HepG2 (cell line): ENCODE data around the gene EIF3A. TPM values are rescaled to one million over a fixed set of nuclear protein-coding genes. Genes with fewer than 3 reads are reported as not detected.

Experiments used
- ATAC-seq: fragments of 200-7000 bp; cut with Tn5 transposase; 3 replicates; pipeline ENCODE4 v1.9.1; 2020; ENCODE audit warnings: mild to moderate bottlenecking, moderate library complexity
- BruUV-seq: library from RNA; stranded (reverse); fragments of 400-500 nt; replicated peaks from 2 replicates; lab custom pipeline; 2021; lab: Mats Ljungman, UMichigan
- CTCF ChIA-PET: fragments of 300-600 bp; formaldehyde crosslinking; extraction: SDS; loops from one replicate; lab custom pipeline; 2021; ENCODE audit warnings: low total read pairs, inconsistent platforms, low intra/inter-chr PET ratio; lab: Yijun Ruan, JAX
- POLR2A ChIA-PET: fragments of 350-600 bp; sonication (Branson Sonifier 250); formaldehyde crosslinking; loops from one replicate; lab custom pipeline; 2020; ENCODE audit warnings: antibody characterized with exemption, inconsistent platforms; lab: Yijun Ruan, JAX
- DNase-seq: peaks from one replicate; pipeline ENCODE4 v3.0.0-alpha.2; 2015; ENCODE audit warnings: low spot score
- FAIRE-seq: peaks from 3 replicates; lab custom pipeline; 2011; peaks lifted over from hg19 to GRCh38; lab: Jason Lieb, UNC
- H2AFZ ChIP-seq: one replicate; pipeline ENCODE4 v1.6.1; 2011; ENCODE audit warnings: low read length, inconsistent platforms
- H3K27ac ChIP-seq: fragments of 300-600 bp; 3 replicates; pipeline ENCODE4 v1.8.0; 2011; ENCODE audit warnings: mixed run types, mild to moderate bottlenecking, mixed read lengths, low read length, inconsistent platforms; ENCODE audit not compliant: insufficient read depth; ENCODE audit errors: extremely low read length
- H3K27me3 ChIP-seq, 2 experiments: fragments of 200-600 bp in 1 of 2; 2 replicates in 1 of 2; 3 replicates in 1 of 2; pipeline versions ENCODE4 v1.6.0 to v1.8.0; 2011; ENCODE audit warnings: low read length in 2 of 2, mild to moderate bottlenecking in 2 of 2, moderate library complexity in 2 of 2, inconsistent platforms in 1 of 2; ENCODE audit not compliant: insufficient read depth in 2 of 2, control insufficient read depth in 1 of 2
- H3K36me3 ChIP-seq, 2 experiments: fragments of 200-600 bp in 1 of 2; replicated peaks in 1 of 2; 2 replicates in 1 of 2; 3 replicates in 1 of 2; pipeline versions ENCODE4 v1.5.1 to v1.8.0; 2011; ENCODE audit warnings: low read length in 2 of 2, inconsistent platforms in 1 of 2; ENCODE audit not compliant: insufficient read depth in 2 of 2, control insufficient read depth in 1 of 2
- H3K4me1 ChIP-seq: 2 replicates; pipeline ENCODE4 v1.5.1; 2012; ENCODE audit warnings: low read length, inconsistent platforms; ENCODE audit not compliant: insufficient read depth
- H3K4me2 ChIP-seq: 2 replicates; pipeline ENCODE4 v1.6.0; 2011; ENCODE audit warnings: low read depth, low read length, inconsistent platforms
- H3K4me3 ChIP-seq, 3 experiments: fragments of 200-600 bp in 1 of 3; sonication (generic), shearing (Covaris generic) in 1 of 3; replicated peaks in 1 of 3; 2 replicates each; pipeline ENCODE4 v1.5.1; 2011 to 2016; ENCODE audit warnings: low read length in 3 of 3, inconsistent platforms in 2 of 3, low read depth in 2 of 3, mild to moderate bottlenecking in 2 of 3, control low read depth in 1 of 3, mixed read lengths in 1 of 3; ENCODE audit not compliant: insufficient read depth in 1 of 3
- H3K79me2 ChIP-seq: one replicate; pipeline ENCODE4 v1.6.1; 2011; ENCODE audit warnings: low read length, inconsistent platforms; ENCODE audit not compliant: insufficient read depth
- H3K9ac ChIP-seq: 2 replicates; pipeline ENCODE4 v1.6.0; 2011; ENCODE audit warnings: mild to moderate bottlenecking, low read depth, low read length, inconsistent platforms; ENCODE audit not compliant: insufficient read depth
- H3K9me3 ChIP-seq: 2 replicates; pipeline ENCODE4 v1.5.1; 2012; ENCODE audit warnings: mild to moderate bottlenecking, low read length
- H4K20me1 ChIP-seq: 2 replicates; pipeline ENCODE4 v1.6.0; 2011; ENCODE audit warnings: inconsistent platforms, mild to moderate bottlenecking, low read length, moderate library complexity; ENCODE audit not compliant: insufficient read depth
- CTCF ChIP-seq: sonication (generic); formaldehyde crosslinking; IDR thresholded peaks from 2 replicates; pipeline ENCODE4 v1.5.0; 2020; ENCODE audit warnings: mild to moderate bottlenecking, missing genetic modification reagents, moderate library complexity
- FOXA1 ChIP-seq, 2 experiments: fragments of 450-650 bp in 1 of 2; sonication (generic) in 1 of 2; formaldehyde crosslinking in 1 of 2; IDR thresholded peaks; 2 replicates each; pipeline versions ENCODE4 v1.4.0 to v1.6.1; 2016 to 2020; ENCODE audit warnings: missing genetic modification reagents in 1 of 2
- FUBP1 ChIP-seq: sonication (generic); formaldehyde crosslinking; IDR thresholded peaks from 2 replicates; pipeline ENCODE4 v1.5.1; 2020; ENCODE audit warnings: missing genetic modification reagents, mild to moderate bottlenecking, borderline replicate concordance
- HNRNPL ChIP-seq: fragments of 200-400 bp; formaldehyde crosslinking; IDR thresholded peaks from 2 replicates; pipeline ENCODE4 v1.6.1; 2017; ENCODE audit warnings: mild to moderate bottlenecking, low read depth, low read length
- NR2F2 ChIP-seq: IDR thresholded peaks from 2 replicates; pipeline ENCODE4 v1.6.1; 2012; ENCODE audit warnings: low read depth, inconsistent platforms, borderline replicate concordance
- RBAK ChIP-seq: sonication (generic); formaldehyde crosslinking; IDR thresholded peaks from 2 replicates; pipeline ENCODE4 v1.5.1; 2020; ENCODE audit warnings: mild to moderate bottlenecking, missing genetic modification reagents
- ZKSCAN1 ChIP-seq: fragments of 150-350 bp; IDR thresholded peaks from 2 replicates; pipeline ENCODE4 v1.6.1; 2014; ENCODE audit warnings: low read length
- ZNF326 ChIP-seq: sonication (generic); formaldehyde crosslinking; IDR thresholded peaks from 2 replicates; pipeline ENCODE4 v1.4.0; 2020; ENCODE audit warnings: missing genetic modification reagents, borderline replicate concordance
- ZNF749 ChIP-seq: sonication (generic); formaldehyde crosslinking; IDR thresholded peaks from 2 replicates; pipeline ENCODE4 v1.8.0; 2022; ENCODE audit warnings: mild to moderate bottlenecking, missing genetic modification reagents, moderate library complexity, borderline replicate concordance
- WGBS: methylation state at CpG from one replicate; pipeline ENCODE4 v1.1.6; 2017; ENCODE audit warnings: low lambda C conversion rate; 5-methylcytosine and 5-hydroxymethylcytosine counted together
- in situ Hi-C: cut with HindIII; loops from 2 replicates; pipeline ENCODE4 v1.10.0; 2017; ENCODE audit warnings: low pct_unique_long_range_greater_than_20kb; ENCODE audit not compliant: extremely low pct_ligation_motif_present
- intact Hi-C: fragments of 100-400 bp; cut with micrococcal nuclease; formaldehyde crosslinking; loops from one replicate; pipeline ENCODE4 v1.10.0; 2022; ENCODE audit not compliant: unreplicated experiment
- polyA plus RNA-seq, 8 experiments: library from polyadenylated mRNA; depleted of rRNA in 3 of 8; stranded (reverse) in 7 of 8; unstranded in 1 of 8; fragments of >200 nt; fragmentation: Illumina TruSeq in 4 of 8; extraction: Trizol in 4 of 8; gene quantifications; 2 replicates each; pipeline versions ENCODE4 v1.2.1 to v1.2.3, GENCODE V29; 2011 to 2016; ENCODE audit warnings: low read depth in 4 of 8, missing spikeins in 1 of 8, mixed read lengths in 1 of 8; ENCODE audit not compliant: insufficient read depth in 1 of 8
- total RNA-seq, 5 experiments: library from RNA; depleted of rRNA; stranded (reverse); fragments of >200 nt; fragmentation: Illumina TruSeq; extraction: Trizol; gene quantifications; 2 replicates each; pipeline ENCODE4 v1.2.3, GENCODE V29; 2016; ENCODE audit warnings: low read depth in 1 of 5

The EIF3A gene
- total and polyA plus RNA-seq, 2 of the 13 experiments (the other 11 are each of a cell fraction or from before 2014, with no cell fraction given): 25.6 to 117 TPM

- TF ChIP-seq FOXA1 (IDR thresholded peaks at IDR 0.05) (no peak), FOXA1 (CRISPR knock-in tag; IDR thresholded peaks at IDR 0.05) (0 out of 2 replicates have a peak, but pooled peaks have one; percentile 8), NR2F2 (no peak), RBAK (CRISPR knock-in tag) (peak; percentile 73; the same call in 1 of the 2 replicates)
- no peak overlapping the region for H3K9ac ChIP-seq
- ATAC-seq: no peak
- peak overlapping the region in 1 of 3 experiments; percentile 23; a peak in 1 of 6 replicates for H3K4me3 ChIP-seq
- no peaks in the 10 kb centered on the region for H3K36me3 ChIP-seq
- FAIRE-seq: no peak
- peaks cover 6 to 50% of the 10 kb centered on the region in 2 experiments; a peak in 4 of 5 replicates for H3K27me3 ChIP-seq
- no peaks in the 10 kb centered on the region for H4K20me1 ChIP-seq
- H3K9me3 ChIP-seq: no peaks in the 10 kb centered on the region
- H3K79me2 ChIP-seq: no peaks in the 10 kb centered on the region
- no peak overlapping the region for H3K27ac ChIP-seq
- intact Hi-C loops (loop anchor here (5.0 to 10.0 kb wide), 2 partner anchors 271 to 458 kb away; partner anchors contain the start of gene CACUL1), in situ Hi-C loops (no loop called here)
- ChIA-PET POLR2A (no interaction called here), CTCF (no interaction called here)
- DNase-seq: no peak
- no TSS peak for BruUV-seq
- H3K4me1 ChIP-seq: peaks cover 52% of the 10 kb centered on the region
- peak overlapping the region; percentile 50; the same call in 1 of the 2 replicates for H3K4me2 ChIP-seq
- 6% methylated on average over 4 of the region's 7 CpGs for WGBS
- no peak overlapping the region for H2AFZ ChIP-seq
Measured at GRCh38 chr10:119025776-119026175, 54.8 kb downstream of the EIF3A start.

- Histone ChIP-seq H3K4me1 (peaks cover 54% of the 10 kb centered on the region), H3K9ac (no peak overlapping the region), H3K9me3 (no peaks in the 10 kb centered on the region), H4K20me1 (no peaks in the 10 kb centered on the region), H3K4me3 (no peak overlapping the region; a peak in 1 of 6 replicates), H3K4me2 (peak overlapping the region; percentile 50; the same call in 1 of the 2 replicates), H3K79me2 (no peaks in the 10 kb centered on the region), H3K36me3 (no peaks in the 10 kb centered on the region), H3K27me3 (peaks cover 6 to 54% of the 10 kb centered on the region in 2 experiments; a peak in 4 of 5 replicates), H3K27ac (no peak overlapping the region), H2AFZ (no peak overlapping the region)
- FAIRE-seq (no peak), DNase-seq (peak; percentile 40), ATAC-seq (peak; percentile 2; the same call in 1 of the 3 replicates)
- 0% methylated on average over 1 of the region's 7 CpGs for WGBS
- in situ Hi-C loops (no loop called here), intact Hi-C loops (loop anchor here (5.0 to 10.0 kb wide), 2 partner anchors 271 to 458 kb away; partner anchors contain the start of gene CACUL1)
- TF ChIP-seq FUBP1 (CRISPR knock-in tag) (no peak), ZNF749 (CRISPR knock-in tag) (no peak), ZNF326 (CRISPR knock-in tag) (no peak), CTCF (CRISPR knock-in tag) (peak; percentile 24; the same call in 1 of the 2 replicates), ZKSCAN1 (no peak), HNRNPL (0 out of 2 replicates have a peak, but pooled peaks have one; percentile 59)
- BruUV-seq: no TSS peak
- POLR2A ChIA-PET: no interaction called here
- CTCF ChIA-PET: no interaction called here
Measured at GRCh38 chr10:119025336-119025735, 55.3 kb downstream of the EIF3A start.
